OCI-LY1 (cell line): ENCODE results near the gene CLTB.

Experiments used
- H2AFZ ChIP-seq: fragments of 200-600 bp; sonication (generic), shearing (Covaris generic); 2 replicates; pipeline ENCODE4 v1.6.0; 2014; ENCODE audit warnings: antibody characterized with exemption, mild to moderate bottlenecking, low read length
- H3F3A ChIP-seq: fragments of 200-600 bp; sonication (generic), shearing (Covaris generic); 2 replicates; pipeline ENCODE4 v1.6.0; 2014; ENCODE audit warnings: mild to moderate bottlenecking, antibody characterized with exemption, low read length, moderate library complexity; ENCODE audit not compliant: insufficient read depth
- H3K27ac ChIP-seq: fragments of 200-600 bp; sonication (generic); 2 replicates; pipeline ENCODE4 v1.5.1; 2014; ENCODE audit warnings: low read length, mixed run types, mild to moderate bottlenecking, low read depth; ENCODE audit not compliant: poor library complexity, severe bottlenecking
- H3K27me3 ChIP-seq: fragments of 200-600 bp; sonication (generic); 2 replicates; pipeline ENCODE4 v1.6.0; 2014; ENCODE audit warnings: antibody characterized with exemption, mild to moderate bottlenecking, low read length, moderate library complexity; ENCODE audit not compliant: insufficient read depth
- H3K36me3 ChIP-seq: fragments of 200-600 bp; sonication (generic); 2 replicates; pipeline ENCODE4 v1.6.1; 2014; ENCODE audit warnings: mild to moderate bottlenecking, antibody characterized with exemption, low read length, moderate library complexity, mixed read lengths; ENCODE audit not compliant: insufficient read depth
- H3K4me1 ChIP-seq: fragments of 200-600 bp; sonication (generic); 2 replicates; pipeline ENCODE4 v1.5.1; 2014; ENCODE audit warnings: mild to moderate bottlenecking, low read length, moderate library complexity; ENCODE audit not compliant: insufficient read depth, severe bottlenecking
- H3K4me2 ChIP-seq: fragments of 200-600 bp; sonication (generic), shearing (Covaris generic); 2 replicates; pipeline ENCODE4 v1.6.1; 2014; ENCODE audit warnings: low read length
- H3K4me3 ChIP-seq: fragments of 200-600 bp; sonication (generic); 2 replicates; pipeline ENCODE4 v1.5.1; 2014; ENCODE audit warnings: low read length, low read depth, mild to moderate bottlenecking, mixed read lengths; ENCODE audit not compliant: poor library complexity, severe bottlenecking
- H3K79me2 ChIP-seq: fragments of 200-600 bp; shearing (Covaris generic); 2 replicates; pipeline ENCODE4 v1.6.1; 2016; ENCODE audit warnings: mixed run types, low read length, mixed read lengths; ENCODE audit not compliant: insufficient read depth
- H3K9ac ChIP-seq: fragments of 200-600 bp; sonication (generic), shearing (Covaris generic); 2 replicates; pipeline ENCODE4 v1.6.1; 2014; ENCODE audit warnings: mild to moderate bottlenecking, low read length, mixed read lengths
- H3K9me2 ChIP-seq: fragments of 200-600 bp; sonication (generic), shearing (Covaris generic); 2 replicates; pipeline ENCODE4 v1.6.1; 2014; ENCODE audit warnings: low read depth, mild to moderate bottlenecking, low read length, mixed read lengths
- H3K9me3 ChIP-seq: fragments of 200-600 bp; shearing (Covaris generic); 2 replicates; pipeline ENCODE4 v1.6.1; 2014; ENCODE audit warnings: low read length, mixed read lengths
- H4K20me1 ChIP-seq: fragments of 200-600 bp; sonication (generic), shearing (Covaris generic); 2 replicates; pipeline ENCODE4 v1.6.0; 2016; ENCODE audit warnings: mild to moderate bottlenecking, low read length; ENCODE audit not compliant: insufficient read depth
- EZH2 ChIP-seq: fragments of 200-600 bp; sonication (generic), shearing (Covaris generic); IDR thresholded peaks from 2 replicates; pipeline ENCODE4 v1.8.0; 2017; ENCODE audit warnings: borderline replicate concordance, mixed run types, mild to moderate bottlenecking, antibody characterized with exemption, low read length, moderate library complexity, mixed read lengths
- TF ChIP-seq, protein P1 (sequence below): fragments of 200-600 bp; sonication (generic), shearing (Covaris generic); IDR thresholded peaks from 2 replicates; pipeline ENCODE4 v1.5.1; 2017; ENCODE audit warnings: mild to moderate bottlenecking, antibody characterized with exemption, low read length, moderate library complexity, mixed read lengths

CLTB gene

DNA sequence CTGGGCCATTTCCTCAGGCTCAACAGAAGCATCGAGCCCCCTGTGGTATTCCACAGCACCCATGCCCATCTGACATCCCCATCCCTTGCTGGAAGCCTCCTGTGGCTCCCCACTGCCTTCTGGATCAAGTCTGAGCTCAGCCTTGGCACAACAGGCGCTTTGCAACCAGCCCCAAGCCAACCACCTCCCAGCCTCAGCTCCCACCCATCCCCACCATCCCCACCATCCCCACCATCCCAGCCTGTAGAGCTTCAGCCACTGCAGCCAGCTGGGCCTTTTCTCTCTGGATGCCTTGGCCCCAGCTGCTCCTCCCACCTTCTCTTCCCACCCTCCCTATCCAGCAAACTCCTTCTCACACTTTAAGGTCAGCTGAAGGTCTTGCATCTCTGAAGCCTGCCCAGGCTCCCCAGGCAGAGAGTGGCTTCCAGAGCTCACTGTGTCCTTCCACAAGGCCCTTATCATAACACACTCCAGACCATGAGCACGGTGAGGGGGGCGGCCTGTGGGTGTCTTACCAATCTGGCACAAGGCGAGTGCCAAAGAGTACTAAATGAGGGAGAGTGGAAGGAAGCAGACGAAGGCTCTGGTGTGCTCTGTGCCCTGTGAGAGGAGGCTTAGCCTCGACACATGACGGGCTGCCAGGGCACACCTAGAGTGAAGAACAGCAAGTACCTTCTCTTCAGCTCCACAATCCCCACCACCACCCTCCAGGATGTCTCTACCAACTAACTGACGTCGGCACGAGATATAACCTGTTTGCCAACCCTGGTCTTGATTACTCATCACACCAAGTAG lies 21.3 kb downstream of the CLTB start:
- no peak overlapping the region for H3K4me2 ChIP-seq
- H3K79me2 ChIP-seq = no peaks in the 10 kb centered on the region
- H3K27me3 ChIP-seq = no peaks in the 10 kb centered on the region
- peaks cover 41% of the 10 kb centered on the region; the same call in 1 of the 2 replicates for H3K36me3 ChIP-seq
- H3F3A ChIP-seq = no peaks in the 10 kb centered on the region
- H3K4me3 ChIP-seq = no peak overlapping the region
- no peak overlapping the region for H3K9ac ChIP-seq
- H3K27ac ChIP-seq = no peak overlapping the region
- peaks cover 2% of the 10 kb centered on the region for H3K4me1 ChIP-seq
- H3K9me3 ChIP-seq = no peaks in the 10 kb centered on the region
- TF ChIP-seq, protein P1, sequence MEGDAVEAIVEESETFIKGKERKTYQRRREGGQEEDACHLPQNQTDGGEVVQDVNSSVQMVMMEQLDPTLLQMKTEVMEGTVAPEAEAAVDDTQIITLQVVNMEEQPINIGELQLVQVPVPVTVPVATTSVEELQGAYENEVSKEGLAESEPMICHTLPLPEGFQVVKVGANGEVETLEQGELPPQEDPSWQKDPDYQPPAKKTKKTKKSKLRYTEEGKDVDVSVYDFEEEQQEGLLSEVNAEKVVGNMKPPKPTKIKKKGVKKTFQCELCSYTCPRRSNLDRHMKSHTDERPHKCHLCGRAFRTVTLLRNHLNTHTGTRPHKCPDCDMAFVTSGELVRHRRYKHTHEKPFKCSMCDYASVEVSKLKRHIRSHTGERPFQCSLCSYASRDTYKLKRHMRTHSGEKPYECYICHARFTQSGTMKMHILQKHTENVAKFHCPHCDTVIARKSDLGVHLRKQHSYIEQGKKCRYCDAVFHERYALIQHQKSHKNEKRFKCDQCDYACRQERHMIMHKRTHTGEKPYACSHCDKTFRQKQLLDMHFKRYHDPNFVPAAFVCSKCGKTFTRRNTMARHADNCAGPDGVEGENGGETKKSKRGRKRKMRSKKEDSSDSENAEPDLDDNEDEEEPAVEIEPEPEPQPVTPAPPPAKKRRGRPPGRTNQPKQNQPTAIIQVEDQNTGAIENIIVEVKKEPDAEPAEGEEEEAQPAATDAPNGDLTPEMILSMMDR = no peak
- TF ChIP-seq EZH2 = no peak
- H2AFZ ChIP-seq = no peak overlapping the region
- no peaks in the 10 kb centered on the region for H4K20me1 ChIP-seq
- H3K9me2 ChIP-seq = no peaks in the 10 kb centered on the region

DNA sequence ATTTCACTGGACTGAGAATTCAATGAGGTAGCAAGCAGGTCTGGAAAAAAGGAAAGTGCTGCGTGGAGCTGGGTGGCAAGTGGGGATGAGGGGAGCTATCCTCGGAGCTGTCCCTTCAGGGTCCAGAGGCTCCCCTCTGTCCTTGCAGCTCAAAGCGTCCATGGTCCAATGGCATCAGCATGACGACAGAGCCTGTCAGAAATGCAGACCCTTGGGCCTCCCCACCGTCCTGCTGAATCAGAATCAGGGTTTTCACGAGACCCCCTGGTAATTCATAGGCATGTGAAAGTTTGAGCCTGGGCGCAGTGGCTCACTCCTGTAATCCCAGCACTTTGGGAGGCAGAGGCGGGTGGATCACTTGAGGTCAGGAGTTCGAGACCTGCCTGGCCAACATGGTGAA lies 22.2 kb downstream of the CLTB start:
- Histone ChIP-seq H3K4me1 (peaks cover 9% of the 10 kb centered on the region), H3K27me3 (no peaks in the 10 kb centered on the region), H2AFZ (no peak overlapping the region), H3F3A (no peaks in the 10 kb centered on the region), H3K27ac (no peak overlapping the region), H4K20me1 (no peaks in the 10 kb centered on the region), H3K36me3 (peaks cover 41% of the 10 kb centered on the region; the same call in 1 of the 2 replicates), H3K9me3 (no peaks in the 10 kb centered on the region), H3K9me2 (no peaks in the 10 kb centered on the region), H3K4me3 (no peak overlapping the region), H3K79me2 (no peaks in the 10 kb centered on the region), H3K9ac (no peak overlapping the region), H3K4me2 (no peak overlapping the region)
- TF ChIP-seq, protein P1 = no peak
- TF ChIP-seq EZH2 = no peak

DNA sequence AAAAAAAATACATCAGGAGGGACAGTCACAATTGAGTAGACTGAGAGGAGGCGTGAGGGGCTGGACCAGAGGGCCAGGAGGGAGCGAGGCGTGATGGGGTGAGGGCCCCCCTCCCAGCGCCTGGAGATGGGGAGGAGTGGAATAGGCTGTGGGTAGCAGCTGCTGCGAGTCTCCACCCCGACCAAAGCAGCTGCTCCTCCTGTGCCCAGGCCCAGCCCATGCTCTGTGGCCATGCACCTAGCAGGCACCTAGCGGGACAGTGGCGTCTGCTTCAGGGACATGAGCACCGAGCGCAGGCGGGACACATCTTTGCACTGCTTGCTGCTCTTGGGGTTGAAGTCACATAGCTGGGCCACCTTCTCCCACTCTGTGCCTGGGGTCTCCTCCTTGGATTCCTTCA lies 23.8 kb downstream of the CLTB start:
- Histone ChIP-seq H3K4me3 (no peak overlapping the region), H3K9ac (no peak overlapping the region), H3K79me2 (peaks cover 9% of the 10 kb centered on the region), H3K27me3 (no peaks in the 10 kb centered on the region), H3F3A (no peaks in the 10 kb centered on the region), H2AFZ (no peak overlapping the region), H3K9me3 (no peaks in the 10 kb centered on the region), H3K4me1 (peaks cover 11% of the 10 kb centered on the region), H3K4me2 (no peak overlapping the region), H3K27ac (no peak overlapping the region), H3K36me3 (peaks cover 46% of the 10 kb centered on the region; the same call in 1 of the 2 replicates), H4K20me1 (no peaks in the 10 kb centered on the region), H3K9me2 (no peaks in the 10 kb centered on the region)
- TF ChIP-seq, protein P1 = no peak
- no peak for TF ChIP-seq EZH2
